WERI-Rb-1 (cell line): ENCODE results near the gene FBXL14.
"Not testable (repeated sequence)": the region's sequence is repeated elsewhere in the genome, so short reads cannot be mapped to it uniquely, and the experiment has no call there.

Experiments used
- DNase-seq: peaks from one replicate; pipeline ENCODE4 v3.0.0-alpha.2; 2020
- H3K27ac ChIP-seq: fragments of 250-450 bp; sonication (Bioruptor Pico); 2 replicates; pipeline ENCODE4 v1.5.1; 2020; ENCODE audit warnings: mild to moderate bottlenecking, moderate library complexity
- H3K27me3 ChIP-seq: fragments of 250-450 bp; sonication (Bioruptor Pico); 2 replicates; pipeline ENCODE4 v1.5.1; 2021; ENCODE audit warnings: mild to moderate bottlenecking, low read depth, moderate library complexity; ENCODE audit not compliant: insufficient read depth, severe bottlenecking
- H3K36me3 ChIP-seq: fragments of 250-450 bp; sonication (Bioruptor Pico); 2 replicates; pipeline ENCODE4 v1.5.1; 2020; ENCODE audit warnings: mild to moderate bottlenecking, moderate library complexity
- H3K4me3 ChIP-seq: 2 replicates; pipeline ENCODE4 v1.5.1; 2011; ENCODE audit warnings: low read depth, mild to moderate bottlenecking, control low read depth, low read length
- H3K9me3 ChIP-seq: fragments of 250-450 bp; sonication (Bioruptor Pico); 2 replicates; pipeline ENCODE4 v1.5.1; 2021; ENCODE audit warnings: mild to moderate bottlenecking, moderate library complexity; ENCODE audit not compliant: severe bottlenecking
- TF ChIP-seq, protein P1 (sequence below): IDR thresholded peaks from 2 replicates; pipeline ENCODE4 v1.5.1; 2011; ENCODE audit warnings: low read depth, mild to moderate bottlenecking, control low read depth, inconsistent platforms, low read length

Gene FBXL14

DNA sequence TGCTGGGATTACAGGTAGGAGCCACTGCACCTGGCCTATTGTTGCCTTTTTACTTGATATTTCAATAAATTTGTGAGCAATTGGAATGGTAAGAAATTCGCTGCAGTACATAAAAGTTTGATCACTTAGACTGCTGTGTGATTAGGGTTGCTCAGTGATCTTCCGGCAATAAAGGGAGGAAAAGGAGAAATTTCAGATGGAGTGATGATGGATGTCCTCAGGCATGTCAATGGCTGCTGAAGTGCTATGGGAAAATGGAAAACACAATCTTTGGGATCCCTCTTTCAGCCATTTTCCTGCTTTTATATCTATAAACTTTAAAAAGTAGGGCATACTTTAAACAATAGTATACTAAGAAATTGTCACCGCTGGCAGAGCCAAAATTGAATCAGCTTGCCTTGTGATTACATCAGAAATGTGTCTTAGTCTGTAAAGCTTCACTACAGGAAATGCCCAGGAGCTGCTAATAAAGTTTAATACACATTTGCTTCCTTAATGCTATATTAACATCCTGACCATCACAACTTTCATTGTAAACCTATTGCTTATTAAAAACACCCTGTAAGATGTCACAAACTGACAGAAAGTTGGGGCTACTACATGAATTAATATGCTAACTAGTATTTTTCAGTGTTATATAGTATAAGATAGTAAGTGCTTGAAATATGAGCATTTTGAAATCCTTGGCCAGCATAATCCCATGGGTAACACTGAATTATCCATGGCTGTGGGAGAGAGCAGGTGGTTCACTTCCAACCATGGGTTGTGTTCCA, 13.7 kb upstream of the FBXL14 start:
- no peak overlapping the region for H3K4me3 ChIP-seq
- DNase-seq: no peak
- no peaks in the 10 kb centered on the region for H3K27me3 ChIP-seq
- no peaks in the 10 kb centered on the region for H3K36me3 ChIP-seq
- H3K9me3 ChIP-seq: no peaks in the 10 kb centered on the region
- TF ChIP-seq, protein P1, sequence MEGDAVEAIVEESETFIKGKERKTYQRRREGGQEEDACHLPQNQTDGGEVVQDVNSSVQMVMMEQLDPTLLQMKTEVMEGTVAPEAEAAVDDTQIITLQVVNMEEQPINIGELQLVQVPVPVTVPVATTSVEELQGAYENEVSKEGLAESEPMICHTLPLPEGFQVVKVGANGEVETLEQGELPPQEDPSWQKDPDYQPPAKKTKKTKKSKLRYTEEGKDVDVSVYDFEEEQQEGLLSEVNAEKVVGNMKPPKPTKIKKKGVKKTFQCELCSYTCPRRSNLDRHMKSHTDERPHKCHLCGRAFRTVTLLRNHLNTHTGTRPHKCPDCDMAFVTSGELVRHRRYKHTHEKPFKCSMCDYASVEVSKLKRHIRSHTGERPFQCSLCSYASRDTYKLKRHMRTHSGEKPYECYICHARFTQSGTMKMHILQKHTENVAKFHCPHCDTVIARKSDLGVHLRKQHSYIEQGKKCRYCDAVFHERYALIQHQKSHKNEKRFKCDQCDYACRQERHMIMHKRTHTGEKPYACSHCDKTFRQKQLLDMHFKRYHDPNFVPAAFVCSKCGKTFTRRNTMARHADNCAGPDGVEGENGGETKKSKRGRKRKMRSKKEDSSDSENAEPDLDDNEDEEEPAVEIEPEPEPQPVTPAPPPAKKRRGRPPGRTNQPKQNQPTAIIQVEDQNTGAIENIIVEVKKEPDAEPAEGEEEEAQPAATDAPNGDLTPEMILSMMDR: no peak
- H3K27ac ChIP-seq: no peak overlapping the region

DNA sequence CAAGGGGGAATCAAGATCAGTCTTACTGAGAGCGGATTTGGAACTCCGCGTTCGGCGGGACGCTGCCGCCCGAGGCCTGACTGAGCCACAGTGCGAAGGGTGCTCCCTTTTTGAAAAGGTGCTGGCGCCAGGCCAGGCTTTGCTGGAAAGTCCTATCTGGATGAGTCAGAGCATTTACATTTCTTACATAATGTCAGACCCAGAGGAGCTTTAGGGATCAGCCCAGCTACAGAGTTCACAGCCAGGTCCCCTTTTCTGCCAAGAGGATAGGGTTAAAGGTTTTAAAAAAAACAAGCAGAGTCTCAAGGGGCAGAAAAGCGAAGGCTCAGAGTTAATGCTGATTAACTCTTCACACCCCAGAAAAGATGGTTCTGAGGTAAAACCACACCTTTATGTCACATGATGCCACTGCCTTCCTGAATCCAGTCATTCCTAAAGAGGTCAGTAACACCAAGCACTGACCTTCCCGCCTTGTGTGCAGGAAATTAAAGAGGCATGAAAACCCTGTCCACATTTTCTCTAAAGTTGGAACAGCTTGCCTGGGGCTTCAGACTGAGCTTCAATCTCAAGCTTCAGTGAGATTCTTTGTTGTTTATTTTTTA, 11.7 kb upstream of the FBXL14 start:
- H3K27ac ChIP-seq: peak overlapping the region; percentile 34
- peak; percentile 51 for DNase-seq
- no peaks in the 10 kb centered on the region for H3K36me3 ChIP-seq
- H3K9me3 ChIP-seq: no peaks in the 10 kb centered on the region
- H3K4me3 ChIP-seq: peak overlapping the region; percentile 47
- H3K27me3 ChIP-seq: no peaks in the 10 kb centered on the region
- TF ChIP-seq, protein P1: no peak

DNA sequence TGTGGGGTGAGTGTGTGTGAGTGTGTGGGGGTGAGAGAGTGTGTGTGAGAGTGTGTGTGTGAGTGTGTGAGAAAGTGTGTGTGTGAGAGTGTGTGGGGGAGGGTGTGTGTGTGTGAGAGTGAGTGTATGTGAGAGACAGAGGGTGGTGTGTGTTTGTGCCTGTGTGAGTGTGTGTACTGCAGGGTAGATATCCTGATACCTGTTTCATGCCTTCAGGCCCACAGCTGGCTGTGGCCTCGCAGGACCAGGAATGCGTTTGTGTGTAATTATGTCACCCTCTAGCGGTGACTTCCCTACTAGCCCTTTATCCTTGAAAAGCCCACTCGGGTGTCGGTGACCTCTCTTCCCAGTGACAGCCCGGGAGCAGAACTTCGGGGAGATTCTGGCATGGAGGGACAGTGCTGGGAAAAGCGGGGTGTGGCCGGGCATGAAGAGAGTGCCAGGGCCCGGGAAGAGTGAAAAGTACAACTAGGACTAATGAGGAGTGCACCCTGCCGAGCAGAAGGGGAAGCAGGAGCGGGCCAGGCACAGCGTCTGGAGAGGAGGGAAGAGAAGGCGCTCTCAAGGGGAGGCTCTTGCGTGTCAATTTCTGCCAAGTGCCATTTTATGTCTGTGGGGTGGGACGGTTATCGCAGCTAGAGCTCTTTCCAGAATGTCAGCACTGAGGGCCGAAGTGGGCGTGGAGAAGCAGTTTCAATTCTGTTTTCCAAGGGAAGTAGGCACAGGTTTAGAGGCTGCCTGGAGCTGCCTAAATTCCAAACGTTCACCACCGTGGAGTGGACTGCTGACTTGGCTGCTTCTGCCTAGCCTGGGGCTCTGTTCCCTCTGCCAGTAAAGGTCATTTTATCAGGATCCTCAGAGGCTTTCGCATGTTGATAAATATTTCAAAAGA, 11.0 kb upstream of the FBXL14 start:
- DNase-seq: peak; percentile 75
- Histone ChIP-seq H3K4me3 (peak overlapping the region; percentile 47), H3K36me3 (no peaks in the 10 kb centered on the region), H3K27me3 (no peaks in the 10 kb centered on the region), H3K27ac (peak overlapping the region; percentile 34), H3K9me3 (no peaks in the 10 kb centered on the region)
- TF ChIP-seq, protein P1: peak; percentile 88

DNA sequence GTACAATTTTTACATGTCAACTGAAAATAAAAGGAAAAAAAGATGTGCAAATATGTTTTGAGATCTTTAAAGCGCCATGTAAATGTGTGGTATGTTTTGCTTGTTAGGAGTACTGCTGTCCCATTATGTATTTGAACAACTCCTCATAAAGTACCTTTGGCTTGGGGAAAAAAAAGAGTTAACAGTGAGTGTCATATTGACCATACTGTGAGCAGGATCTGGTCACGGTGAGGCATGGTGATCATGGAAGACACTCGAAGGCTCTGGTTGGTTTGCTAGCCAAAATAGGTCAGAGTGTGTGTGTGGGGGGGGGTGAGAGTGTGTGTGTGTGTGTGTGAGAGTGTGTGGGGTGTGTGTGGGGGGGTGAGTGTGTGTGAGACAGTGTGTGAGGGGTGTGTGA, 10.1 kb upstream of the FBXL14 start:
- Histone ChIP-seq H3K9me3 (no peaks in the 10 kb centered on the region), H3K27me3 (no peaks in the 10 kb centered on the region), H3K36me3 (no peaks in the 10 kb centered on the region), H3K4me3 (no peak overlapping the region), H3K27ac (no peak overlapping the region)
- no peak for DNase-seq
- TF ChIP-seq, protein P1: no peak

DNA sequence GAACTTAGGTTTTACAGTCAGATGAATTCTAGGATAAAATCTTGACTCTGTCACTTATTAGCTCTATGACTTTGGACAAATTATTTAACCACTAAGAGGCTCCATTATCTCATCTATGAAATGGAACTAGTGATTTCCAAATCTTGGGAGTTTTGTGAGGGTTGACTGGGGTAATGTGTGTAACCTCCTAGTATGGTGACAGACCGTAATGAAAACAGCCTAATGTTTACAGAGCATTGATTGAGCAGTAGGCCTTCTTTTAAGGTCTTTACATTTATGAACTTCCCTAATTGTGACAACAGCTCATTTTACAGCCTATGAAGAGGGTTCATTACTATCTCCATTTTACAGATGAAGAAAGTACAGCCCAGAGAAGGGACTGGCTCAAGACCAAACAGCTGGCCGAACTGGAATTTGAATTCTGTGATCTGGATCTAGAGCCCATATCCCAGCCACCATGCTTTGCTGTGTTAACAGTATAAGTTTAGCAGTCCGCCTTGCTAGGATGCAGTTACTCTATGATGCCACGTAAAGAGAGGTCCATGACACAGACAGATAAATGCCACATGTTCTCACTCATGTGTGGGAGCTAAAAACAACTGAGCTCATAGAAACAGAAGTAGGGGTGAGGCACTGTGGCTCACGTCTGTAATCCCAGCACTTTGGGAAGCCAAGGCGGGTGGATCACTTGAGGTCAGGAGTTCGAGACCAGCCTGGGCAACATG, 9.1 kb upstream of the FBXL14 start:
- no peak for DNase-seq
- H3K4me3 ChIP-seq: no peak overlapping the region
- TF ChIP-seq, protein P1: no peak
- H3K27me3 ChIP-seq: no peaks in the 10 kb centered on the region
- H3K36me3 ChIP-seq: no peaks in the 10 kb centered on the region
- no peak overlapping the region for H3K27ac ChIP-seq
- H3K9me3 ChIP-seq: no peaks in the 10 kb centered on the region

DNA sequence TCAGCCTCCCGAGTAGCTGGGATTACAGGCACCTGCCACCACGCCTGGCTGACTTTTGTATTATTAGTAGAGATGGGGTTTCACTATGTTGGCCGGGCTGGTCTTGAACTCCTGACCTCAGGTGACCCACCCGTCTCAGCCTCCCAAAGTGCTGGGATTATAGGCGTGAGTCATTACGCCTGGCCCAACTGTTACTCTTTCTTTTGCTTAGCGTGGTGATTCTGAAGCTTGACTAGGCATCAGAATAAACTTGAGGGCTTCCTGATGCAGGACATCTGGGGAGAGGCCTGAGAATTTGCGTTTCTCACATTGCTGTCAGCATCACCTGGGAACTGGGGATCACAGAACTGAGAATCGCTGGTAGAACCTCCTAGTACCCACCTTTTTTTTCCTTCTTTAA, 8.3 kb upstream of the FBXL14 start:
- not testable (repeated sequence) for H3K27ac ChIP-seq, H3K9me3 ChIP-seq, H3K4me3 ChIP-seq, H3K27me3 ChIP-seq, H3K36me3 ChIP-seq
- DNase-seq: peak; percentile 46
